GM21576 (cell line): Measurements from ENCODE around the gene SEMA6B.

Experiments
- ATAC-seq: cut with Tn5 transposase; IDR thresholded peaks from one replicate; pipeline ENCODE4 v1.9.1; 2021; ENCODE audit warnings: mild to moderate bottlenecking, moderate library complexity; ENCODE audit not compliant: unreplicated experiment

The SEMA6B gene

DNA sequence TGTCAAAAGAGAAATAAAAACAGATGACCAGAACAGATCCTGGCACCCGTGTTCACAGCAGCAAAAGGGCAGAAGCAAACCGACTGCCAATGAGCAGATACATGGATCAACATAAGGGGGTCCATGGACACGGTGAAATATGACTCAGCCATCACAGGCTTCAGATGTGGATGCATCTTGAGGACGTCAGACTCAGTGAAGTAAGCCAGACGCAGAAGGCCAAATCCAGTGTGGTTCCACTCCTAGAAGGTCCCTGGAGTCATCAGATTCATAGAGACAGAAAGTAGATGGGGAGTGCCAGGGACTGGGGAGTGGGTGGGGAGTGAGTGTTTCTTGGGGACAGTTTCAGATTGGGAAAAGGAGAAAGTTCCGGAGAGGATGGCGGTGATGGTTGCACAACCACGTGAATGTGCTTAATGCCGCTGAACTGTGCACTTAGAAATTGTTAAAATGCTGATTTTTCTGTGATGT lies 28.8 kb upstream of the SEMA6B start:
- ATAC-seq, result no peak

DNA sequence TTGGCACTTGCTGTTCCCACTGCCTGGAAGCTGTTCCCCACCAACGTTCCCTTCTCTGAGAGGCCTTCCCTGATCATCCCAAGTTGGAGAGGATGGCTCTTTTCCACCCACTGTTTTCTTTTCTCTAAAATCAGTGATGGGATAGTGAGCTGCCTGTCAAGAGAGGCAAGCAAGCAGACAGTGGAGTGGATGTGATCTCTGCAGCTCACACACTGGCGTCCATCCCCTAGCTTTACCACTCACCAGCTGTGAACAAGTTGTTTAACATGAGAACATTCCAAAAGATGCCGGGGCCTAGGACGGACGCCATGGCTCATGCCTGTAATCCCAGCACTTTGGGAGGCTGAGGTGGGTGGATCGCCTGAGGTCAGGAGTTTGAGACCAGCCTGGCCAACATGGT lies 28.0 kb upstream of the SEMA6B start:
- ATAC-seq, result no peak

DNA sequence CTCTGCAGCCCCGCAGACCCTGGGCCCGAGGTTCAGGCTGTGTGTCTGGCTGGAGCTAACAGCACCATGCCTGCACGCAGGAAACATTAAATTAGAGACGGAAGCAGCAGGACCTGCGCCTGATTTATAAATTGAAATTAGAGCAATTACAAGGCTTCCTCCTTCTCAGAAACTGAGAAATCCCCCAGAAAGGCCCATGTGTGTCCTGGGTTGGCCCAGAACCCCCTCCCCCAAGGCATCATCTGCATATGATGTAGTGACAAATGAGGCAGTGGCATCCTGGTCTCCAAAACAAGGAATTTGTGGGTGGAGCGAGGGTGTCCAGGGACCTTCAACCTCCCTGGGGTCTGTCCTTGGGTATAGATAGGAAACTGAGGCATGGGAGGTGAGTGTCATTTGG lies 27.2 kb upstream of the SEMA6B start:
- ATAC-seq, result no peak

DNA sequence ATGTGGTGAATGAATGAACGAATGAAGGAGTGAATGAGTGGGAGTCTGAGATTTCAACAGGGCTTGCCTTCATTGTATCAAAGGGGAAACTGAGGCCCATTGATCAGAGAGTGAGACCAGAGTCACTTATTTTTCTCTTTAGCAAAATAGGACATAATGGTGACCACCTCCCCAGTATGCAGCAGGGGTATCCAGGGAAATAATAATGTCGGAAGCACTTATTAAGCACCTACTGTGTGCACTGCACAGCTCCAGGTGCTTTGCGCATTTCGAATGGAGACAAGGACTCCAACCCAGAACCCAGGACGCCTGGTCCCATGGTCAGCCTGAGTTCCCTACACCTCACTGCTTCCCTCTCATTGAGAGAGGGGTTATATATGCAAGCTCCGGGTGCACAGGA lies 26.8 kb upstream of the SEMA6B start:
- no peak for ATAC-seq

DNA sequence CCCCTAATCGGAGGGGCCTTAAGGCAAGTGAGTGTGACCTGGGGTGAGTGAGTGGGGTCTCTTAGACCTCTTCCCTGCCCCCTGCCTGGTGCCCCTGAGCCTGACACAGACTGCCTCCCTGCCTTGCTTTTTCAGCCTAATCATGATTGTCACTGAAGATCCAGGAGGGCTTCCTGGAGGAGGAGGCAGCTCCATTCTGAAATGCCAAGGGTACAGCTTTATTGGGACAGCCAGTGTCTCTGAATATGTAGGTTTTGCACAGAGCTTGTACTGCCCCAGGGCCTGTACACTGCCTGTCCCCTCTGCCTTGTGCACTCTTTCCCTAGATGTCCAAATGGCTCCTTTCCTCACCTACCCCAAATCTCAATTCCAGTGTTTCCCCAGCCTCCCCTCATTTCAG lies 26.1 kb upstream of the SEMA6B start:
- no peak for ATAC-seq

DNA sequence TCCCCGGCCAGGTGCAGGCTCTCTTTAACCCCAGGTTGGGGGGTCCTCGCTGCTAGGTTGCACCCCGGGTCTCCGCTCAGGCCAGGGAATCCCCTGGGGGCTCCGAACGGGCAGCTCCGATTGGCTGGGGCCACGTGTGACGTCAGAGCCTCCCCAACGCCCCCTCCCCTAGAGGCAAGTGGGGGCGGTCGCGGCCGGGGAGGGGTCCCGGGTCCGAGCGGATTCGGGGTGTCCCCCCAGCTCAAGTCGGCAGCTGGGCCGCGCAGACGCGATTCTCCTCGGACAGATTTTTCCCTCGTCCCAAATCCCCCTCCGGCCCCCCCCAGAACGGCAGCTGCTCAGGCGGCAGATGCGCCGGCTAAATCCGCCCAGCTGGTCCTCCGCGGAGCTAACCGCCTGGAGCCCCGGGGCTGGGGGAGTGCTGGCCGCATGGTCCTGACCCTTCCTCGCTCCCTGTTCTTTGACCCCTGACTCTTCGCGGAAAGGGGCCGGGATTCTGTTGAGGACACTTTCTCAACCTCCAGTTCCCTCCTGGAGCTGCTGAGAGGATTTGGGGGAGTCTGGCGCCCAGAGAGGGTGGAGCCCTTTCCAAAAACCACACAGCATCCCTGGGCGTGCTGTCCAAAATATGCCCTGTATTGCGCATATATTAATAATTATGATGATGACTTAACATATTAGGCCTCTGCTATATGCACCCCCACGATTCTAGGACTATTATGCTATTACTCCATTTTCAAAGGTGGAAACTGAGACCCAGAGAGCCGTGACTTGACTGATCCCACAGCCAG lies 25.4 kb upstream of the SEMA6B start:
- ATAC-seq, result no peak

DNA sequence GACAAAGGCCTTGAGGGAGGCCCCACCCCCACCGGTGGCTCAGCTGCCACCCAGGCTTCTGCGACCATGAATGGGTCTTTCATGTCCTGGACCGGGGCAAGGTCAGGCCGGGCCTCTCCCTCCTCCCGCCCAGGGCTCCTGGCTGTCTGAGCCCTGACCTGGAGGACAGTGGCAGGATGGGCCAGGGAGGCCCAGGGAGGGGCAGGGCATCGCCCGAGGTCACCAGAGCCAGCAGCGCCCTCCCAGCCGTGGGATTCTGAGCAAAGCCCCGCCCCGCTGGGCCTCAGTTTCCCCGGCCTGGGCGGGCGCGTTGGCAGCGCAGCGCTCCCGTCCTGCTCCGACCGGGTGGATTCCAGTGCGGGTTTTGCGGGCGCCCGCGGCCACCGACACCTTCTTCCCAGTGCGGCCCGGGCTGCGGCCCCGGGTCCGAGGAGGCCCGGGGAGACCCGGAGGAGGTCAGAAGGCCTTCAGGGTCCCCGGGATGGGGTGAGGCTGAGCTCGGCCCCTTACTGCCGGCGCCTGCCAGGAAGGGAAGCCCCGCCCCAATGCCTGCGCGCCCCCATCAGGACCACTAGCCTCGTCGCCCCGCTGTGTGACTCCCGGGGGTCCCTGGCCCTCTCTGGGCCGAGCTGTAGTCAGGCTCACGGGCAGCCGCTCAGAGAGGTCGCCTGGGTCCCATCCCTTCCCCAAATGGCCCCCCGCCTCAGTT lies 24.6 kb upstream of the SEMA6B start:
- no peak for ATAC-seq

DNA sequence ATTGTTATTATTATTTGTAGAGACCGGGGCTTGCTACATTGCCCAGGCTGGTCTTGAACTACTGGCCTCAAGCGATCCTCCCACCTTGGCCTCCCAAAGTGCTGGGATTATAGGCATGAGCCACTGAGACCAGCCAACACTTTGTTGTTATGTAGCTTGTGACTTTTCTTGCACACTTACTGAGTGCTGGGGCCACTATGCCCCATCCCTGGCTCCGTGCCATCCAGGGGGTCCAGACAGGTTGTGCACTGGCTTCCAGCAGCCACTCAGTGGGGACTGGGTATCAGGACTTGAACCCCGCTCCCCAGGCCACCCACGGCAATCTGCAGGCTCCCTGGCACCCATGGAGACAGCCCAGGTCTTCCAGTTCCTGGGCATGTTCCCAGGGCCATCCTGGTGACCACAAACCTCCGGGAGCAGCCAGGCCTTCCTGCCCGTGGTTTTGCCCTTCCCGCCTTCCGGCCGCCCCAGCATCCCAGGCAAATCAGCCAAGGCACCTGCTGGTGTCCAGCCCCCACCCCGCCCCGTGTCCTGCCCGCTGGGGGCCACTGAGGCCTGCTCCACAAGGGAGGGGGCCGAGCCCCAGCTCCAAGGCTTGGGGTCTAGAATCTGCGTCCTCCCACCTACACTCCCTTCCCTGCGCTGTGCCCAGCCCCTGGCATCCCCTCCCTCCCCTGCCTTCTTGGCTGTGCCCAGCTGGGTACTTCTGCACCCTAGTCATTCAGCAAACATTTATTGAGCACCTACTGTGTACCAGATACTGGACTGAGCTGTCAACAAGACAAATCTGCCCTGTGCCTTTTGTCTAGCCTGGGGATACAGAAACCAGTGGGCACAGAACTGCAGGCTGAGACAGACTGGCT lies 23.7 kb upstream of the SEMA6B start:
- ATAC-seq, result no peak

DNA sequence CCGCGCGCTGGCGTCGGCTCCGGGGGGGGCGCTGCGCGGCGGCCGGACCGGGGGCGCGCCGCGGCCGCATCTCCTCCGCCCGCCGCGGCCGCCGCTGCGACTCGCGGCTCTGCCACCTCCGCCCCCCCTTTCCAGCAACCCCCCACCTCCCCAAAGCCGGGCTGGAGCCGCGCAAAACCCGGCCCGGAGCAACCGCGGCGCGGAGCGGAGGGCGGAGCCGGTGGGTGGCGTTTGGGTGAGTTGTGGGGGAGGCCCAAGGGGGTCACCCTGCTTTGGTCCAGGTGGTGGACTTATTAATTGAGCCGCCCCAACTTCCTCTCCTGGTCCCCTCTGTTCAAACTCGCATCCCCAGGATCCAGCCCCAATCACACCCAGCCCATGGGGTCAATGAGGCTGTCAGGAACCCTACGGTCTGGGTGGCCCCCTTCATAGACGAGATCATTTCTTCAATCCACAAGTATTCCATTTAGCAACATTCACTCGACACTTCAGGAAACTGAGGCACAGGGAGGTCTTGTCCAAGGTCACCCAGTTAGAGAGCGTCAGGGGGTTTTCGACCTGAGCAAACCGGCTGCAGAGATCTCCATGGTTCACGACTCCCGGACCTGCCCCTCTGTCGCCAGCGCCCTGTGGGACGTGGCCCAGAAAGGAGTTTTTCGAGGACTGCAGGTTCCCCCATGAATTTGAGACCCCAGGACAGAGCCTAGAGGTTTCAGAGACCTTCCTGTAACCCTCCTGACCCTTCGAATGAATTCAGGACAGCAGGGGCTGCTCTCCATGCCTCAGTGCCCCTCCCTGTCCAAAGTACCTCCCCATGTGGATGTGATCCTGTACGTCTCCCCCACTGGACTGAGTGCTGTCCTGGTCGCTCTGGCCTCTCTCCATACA lies 22.4 kb upstream of the SEMA6B start:
- ATAC-seq, result no peak

DNA sequence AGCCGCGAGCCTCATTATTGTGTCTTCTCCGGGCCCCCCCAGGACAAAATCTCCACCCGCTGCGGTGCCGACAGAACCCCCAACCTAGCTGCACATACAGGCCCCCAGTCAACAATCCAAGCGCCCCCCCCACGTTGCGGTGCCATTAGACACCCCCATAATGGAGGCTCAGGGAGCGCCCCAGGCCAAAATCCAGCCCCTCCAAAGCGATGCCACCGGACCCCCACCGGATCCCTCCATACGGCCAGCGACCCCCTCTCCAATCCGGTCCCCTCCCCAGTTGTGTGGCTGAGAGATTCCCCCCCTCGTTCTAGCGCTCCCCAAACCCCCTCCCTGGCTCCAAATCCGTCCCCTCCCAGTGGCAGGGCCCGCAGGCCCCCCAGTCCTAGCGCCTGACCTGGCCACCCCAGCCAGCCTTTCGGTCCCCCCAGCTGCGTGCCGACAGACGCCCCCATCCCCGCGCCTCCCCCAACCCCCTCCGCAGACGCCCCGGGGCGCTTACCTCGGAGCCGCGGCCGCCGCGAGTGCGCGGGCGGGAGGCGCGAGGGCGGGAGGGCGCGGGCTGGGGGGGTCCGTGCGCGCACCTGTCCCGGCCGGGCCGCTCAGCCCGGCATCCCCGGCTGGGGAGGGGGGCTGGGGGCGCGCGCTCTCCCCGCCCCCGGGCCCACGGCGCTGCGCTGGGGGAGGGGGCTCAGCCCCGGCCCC lies 21.6 kb upstream of the SEMA6B start:
- ATAC-seq, result no peak

DNA sequence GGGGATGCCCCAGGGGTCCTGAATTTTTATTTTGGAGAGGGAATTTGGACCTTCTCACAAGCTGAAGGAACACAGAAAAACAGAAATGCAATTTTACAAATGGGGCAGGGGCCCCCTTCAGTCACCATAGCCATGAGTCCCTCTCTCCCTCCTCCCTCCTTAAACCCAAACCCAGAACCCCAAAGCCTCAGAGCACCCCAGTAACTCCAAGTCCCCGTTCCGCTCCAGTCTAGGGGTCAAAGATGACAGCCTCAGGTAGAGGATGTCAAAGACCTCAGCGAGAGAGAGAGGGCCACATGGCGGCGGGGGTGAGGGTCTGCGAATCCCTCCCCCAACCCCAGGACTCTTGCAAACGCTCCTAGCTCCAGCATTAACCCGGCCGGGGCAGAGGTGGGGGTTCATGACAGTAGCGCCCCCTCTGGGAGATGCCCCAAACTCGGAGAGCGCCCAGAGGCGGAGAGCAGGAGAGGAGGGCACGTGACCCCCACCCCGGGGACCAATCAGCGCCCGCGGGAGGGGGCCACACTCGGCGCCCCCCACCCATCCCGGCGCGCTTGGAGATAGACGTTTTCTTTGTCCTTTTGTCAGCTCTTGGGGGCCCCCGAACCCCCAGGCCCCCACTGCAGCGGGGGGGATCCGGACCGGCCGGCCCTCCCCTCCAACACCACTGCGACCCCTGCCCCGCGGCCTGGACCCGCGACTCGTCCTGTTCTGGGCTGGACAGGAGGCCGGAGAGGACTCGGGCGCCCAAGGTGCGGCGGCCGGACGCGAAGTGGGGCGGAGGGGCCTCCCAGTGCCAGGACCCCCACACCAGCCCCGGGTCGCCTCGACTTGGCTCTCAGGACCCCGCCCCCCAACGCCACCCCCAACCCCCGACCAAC lies 20.8 kb upstream of the SEMA6B start:
- ATAC-seq, result no peak

DNA sequence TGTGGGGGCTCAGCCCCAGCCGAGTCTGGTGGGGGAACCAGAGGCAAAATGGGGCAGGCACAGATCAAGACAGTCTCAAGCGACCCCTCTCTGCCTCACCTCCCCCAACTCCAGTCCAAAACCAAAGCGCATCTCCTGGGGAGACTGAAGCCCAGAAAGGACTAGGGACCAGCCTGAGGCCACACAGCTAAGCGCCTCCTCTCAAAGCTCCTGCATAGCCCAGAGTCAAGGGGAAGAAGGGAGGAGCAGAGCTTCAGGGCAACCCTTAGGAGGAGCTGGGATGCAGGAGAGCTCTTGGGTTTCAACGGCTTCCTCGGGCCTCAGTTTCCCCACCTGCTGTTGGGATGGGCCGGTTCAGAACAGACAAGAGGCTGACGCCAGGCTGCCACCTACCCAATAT lies 19.9 kb upstream of the SEMA6B start:
- no peak for ATAC-seq

DNA sequence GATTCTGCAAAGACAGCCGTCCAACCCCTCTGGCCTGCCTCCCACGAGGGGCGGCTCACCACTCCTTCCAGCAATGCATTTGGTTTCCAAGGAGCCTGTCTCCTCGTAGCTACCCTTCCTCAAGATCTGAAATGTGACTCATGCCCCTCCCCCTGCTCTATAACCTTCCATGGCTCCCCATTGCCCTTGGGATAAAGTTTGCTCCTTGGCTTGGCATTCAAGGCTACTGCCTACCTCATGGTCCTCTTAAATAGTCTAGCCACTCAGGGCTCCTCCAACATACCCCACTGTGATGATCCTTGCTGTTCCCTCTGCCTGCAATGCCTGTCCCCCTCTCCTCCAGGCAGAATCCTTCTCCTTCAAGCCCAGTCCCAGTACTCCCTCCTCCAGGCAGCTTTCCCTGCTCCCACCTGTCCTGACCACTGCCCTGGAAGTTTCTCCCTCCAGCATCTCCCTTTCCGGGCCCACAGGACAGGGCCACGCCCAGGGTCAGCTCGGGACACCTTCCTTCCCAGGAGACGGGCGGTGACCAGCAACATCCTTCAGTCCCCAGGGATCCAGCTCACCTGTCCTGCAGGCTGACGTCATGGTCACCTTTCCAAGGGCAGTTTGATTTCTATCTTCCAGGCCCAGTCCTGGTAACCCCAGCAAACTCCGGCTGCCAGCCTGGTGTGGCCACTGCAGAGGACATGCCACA lies 19.2 kb upstream of the SEMA6B start:
- ATAC-seq, result no peak

DNA sequence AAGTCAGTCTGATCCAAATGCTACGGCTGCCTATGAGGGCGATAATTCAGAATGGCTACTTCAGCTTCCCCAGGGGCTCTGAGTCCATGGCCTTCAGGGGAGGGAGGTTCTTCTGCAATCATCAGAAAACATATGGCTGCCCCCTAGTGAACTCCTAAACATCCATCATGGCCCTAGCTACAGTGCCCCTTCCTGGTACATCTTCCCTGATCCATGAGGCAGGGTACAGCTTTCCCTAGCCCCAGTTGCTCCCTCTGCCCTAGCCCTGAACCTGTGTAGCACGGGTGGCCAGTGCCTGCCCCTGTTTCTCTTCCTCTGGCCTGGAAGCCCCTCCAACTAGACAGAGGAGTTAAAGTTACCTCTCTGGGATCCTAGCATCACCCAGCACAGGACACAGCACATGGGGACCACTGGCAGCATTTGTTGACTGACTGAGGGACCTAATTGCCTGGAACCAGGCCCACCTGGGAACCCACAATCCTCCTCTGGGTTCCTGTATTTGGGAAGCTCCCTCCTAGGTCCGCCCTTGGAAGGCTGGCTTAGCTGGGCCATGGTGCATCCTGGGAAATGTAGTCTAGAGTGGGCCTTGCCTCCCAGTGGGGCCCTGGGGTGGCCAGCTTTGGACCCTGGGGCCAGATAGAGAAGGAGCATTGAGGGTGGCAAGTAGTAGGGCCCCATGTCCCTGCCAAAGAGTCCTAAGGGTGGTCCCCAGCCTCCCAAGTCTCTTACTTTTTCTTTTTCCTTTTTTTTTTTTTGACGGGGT lies 17.7 kb upstream of the SEMA6B start:
- ATAC-seq, result no peak

DNA sequence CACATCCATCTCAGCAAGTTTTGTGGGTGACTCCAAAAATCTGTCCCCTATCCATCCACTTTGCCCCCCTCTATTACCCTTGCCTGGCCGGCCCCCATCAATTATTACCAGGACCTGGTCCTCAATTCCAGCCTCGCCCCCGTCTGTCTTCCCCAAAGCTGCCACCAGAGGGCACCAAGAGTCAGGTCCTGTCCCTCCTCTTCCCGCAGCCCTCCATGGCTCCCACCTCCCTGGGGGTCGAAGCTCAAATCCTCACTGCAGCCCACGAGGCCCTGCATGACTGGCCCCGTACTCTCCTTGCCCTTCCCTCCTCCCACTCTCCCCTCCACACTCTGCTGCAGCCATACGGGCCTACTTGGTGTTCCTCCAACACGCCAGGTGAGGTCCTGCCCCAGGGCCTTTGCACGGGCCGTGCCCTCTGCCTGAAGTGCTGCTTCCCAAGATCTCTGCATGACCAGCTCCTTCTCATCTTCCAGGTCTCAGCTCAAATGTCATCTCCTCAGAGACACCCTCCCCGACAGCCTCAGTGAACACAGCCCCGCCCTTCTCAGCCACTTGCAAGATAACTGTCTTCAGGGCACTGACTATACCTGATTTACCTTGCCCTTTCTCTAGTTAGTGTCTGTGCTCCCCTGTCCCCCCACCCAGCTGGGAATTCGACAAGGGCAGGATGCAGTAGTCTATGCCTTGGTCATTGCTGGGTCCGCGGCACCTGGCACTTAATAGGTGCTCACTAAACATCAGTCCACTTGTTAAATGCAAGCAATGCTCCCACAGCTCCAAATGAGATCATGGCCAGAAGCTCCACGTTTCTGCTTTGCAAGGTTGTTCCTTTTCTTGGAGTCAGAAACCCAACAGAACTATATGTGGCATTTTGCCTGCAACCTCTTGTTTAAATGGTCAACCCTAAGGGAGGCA lies 16.8 kb upstream of the SEMA6B start:
- no peak for ATAC-seq

DNA sequence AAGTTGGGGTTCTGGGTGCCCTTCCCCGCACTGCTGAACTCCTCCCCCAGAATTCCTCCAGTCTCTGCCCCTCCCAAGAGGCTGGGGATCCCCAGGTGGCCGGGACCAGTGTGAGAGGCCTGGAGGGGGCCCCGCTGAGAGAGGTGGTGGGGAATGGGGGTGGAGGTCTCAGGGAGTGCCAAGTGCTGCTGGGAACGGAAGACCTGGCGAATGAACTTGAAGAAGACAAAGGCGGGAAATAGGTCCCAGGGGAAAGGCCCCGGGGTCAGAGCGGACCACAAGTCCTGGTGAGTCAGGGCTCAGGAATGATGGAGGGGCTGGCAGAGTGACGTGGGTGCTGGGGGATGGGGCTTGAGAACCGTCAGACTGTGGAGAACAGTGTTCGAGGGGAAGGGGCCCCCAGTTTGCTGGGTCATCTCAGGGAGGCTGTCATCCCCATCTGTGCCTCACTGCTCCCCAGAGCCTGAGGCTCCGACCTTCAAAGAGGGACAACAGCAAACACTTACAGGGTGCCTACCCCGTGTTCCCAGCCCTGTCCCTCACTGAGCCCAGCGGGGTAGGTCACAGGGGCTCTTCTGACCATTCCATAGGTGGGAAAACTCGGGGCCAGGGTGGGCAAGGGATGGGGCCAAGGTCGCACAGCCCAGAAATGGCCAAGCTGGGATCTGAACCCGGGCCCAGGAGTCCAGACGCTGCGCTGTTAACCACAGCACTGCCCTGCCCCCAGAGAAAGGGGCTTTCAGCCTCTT lies 16.0 kb upstream of the SEMA6B start:
- ATAC-seq, result no peak
